CD14-positive monocyte (primary cell): ENCODE results near the gene ITSN1. TPM values are rescaled to one million over a fixed set of nuclear protein-coding genes. Genes with fewer than 3 reads are reported as not detected.

Source experiments
- DNase-seq, 3 donors: peaks; one replicate each; pipeline ENCODE4 v3.0.0-alpha.2; 2011 to 2022
- H2AFZ ChIP-seq: 2 replicates; pipeline ENCODE4 v1.6.0; 2012; ENCODE audit warnings: mild to moderate bottlenecking, low read depth, low read length, inconsistent platforms; ENCODE audit not compliant: insufficient read depth, poor library complexity, severe bottlenecking
- H3K27ac ChIP-seq, 2 donors: 1 replicate in 1 of 2; 2 replicates in 1 of 2; pipeline ENCODE4 v1.5.1; 2012 to 2013; ENCODE audit warnings: low read length in 2 of 2, control low read depth in 1 of 2, inconsistent platforms in 1 of 2, low read depth in 1 of 2, mild to moderate bottlenecking in 1 of 2
- H3K27me3 ChIP-seq, 2 donors: one replicate each; pipeline versions ENCODE4 v1.6.0 to v1.6.1; 2011 to 2013; ENCODE audit warnings: low read length in 2 of 2; ENCODE audit not compliant: control insufficient read depth in 2 of 2, insufficient read depth in 2 of 2
- H3K36me3 ChIP-seq, 2 donors: replicated peaks in 1 of 2; 1 replicate in 1 of 2; 2 replicates in 1 of 2; pipeline versions ENCODE4 v1.5.1 to v1.6.1; 2012 to 2013; ENCODE audit warnings: low read length in 2 of 2, control low read depth in 1 of 2, inconsistent platforms in 1 of 2, mild to moderate bottlenecking in 1 of 2; ENCODE audit not compliant: insufficient read depth in 2 of 2, control insufficient read depth in 1 of 2
- H3K4me1 ChIP-seq, 2 donors: 1 replicate in 1 of 2; 2 replicates in 1 of 2; pipeline versions ENCODE4 v1.5.1 to v1.6.1; 2012 to 2013; ENCODE audit warnings: low read length in 2 of 2, control low read depth in 1 of 2, inconsistent platforms in 1 of 2, mild to moderate bottlenecking in 1 of 2, moderate library complexity in 1 of 2; ENCODE audit not compliant: insufficient read depth in 2 of 2, control insufficient read depth in 1 of 2
- H3K4me2 ChIP-seq: replicated peaks from 2 replicates; pipeline ENCODE3; 2012; ENCODE audit warnings: low read length, moderate library complexity, mild to moderate bottlenecking; ENCODE audit not compliant: poor library complexity, severe bottlenecking; ENCODE audit errors: extremely low read depth
- H3K4me3 ChIP-seq, 3 experiments: fragments of 200-600 bp in 1 of 3; sonication (generic) in 1 of 3; replicated peaks in 1 of 3; 1 replicate in 2 of 3; 2 replicates in 1 of 3; pipeline ENCODE4 v1.5.1; 2011 to 2013; ENCODE audit warnings: low read length in 3 of 3, mild to moderate bottlenecking in 3 of 3, control low read depth in 2 of 3, low read depth in 2 of 3, inconsistent platforms in 1 of 3, moderate library complexity in 1 of 3
- H3K79me2 ChIP-seq: 2 replicates; pipeline ENCODE4 v1.6.0; 2012; ENCODE audit warnings: mild to moderate bottlenecking, control low read depth, inconsistent platforms, low read length, moderate library complexity; ENCODE audit not compliant: insufficient read depth
- H3K9ac ChIP-seq: 2 replicates; pipeline ENCODE4 v1.6.0; 2017; ENCODE audit warnings: low read length, mild to moderate bottlenecking; ENCODE audit not compliant: insufficient read depth, poor library complexity, severe bottlenecking
- H3K9me3 ChIP-seq, 2 donors: replicated peaks in 1 of 2; 1 replicate in 1 of 2; 2 replicates in 1 of 2; pipeline versions ENCODE4 v1.5.1 to v1.6.1; 2012 to 2013; ENCODE audit warnings: low read length in 2 of 2, control low read depth in 1 of 2; ENCODE audit not compliant: control insufficient read depth in 1 of 2, insufficient read depth in 1 of 2
- H4K20me1 ChIP-seq: 2 replicates; pipeline ENCODE4 v1.6.0; 2012; ENCODE audit warnings: mild to moderate bottlenecking, low read length, control low read depth, moderate library complexity; ENCODE audit not compliant: insufficient read depth
- H3K27ac Mint-ChIP-seq, 7 donors: one replicate each; pipeline ENCODE4 v1.8.0; 2020; ENCODE audit warnings: mild to moderate bottlenecking in 7 of 7, mixed read lengths in 7 of 7, moderate library complexity in 6 of 7, inconsistent platforms in 2 of 7
- H3K27me3 Mint-ChIP-seq, 3 donors: one replicate each; pipeline ENCODE4 v1.8.0; 2021 to 2022; ENCODE audit warnings: low read depth in 3 of 3, mild to moderate bottlenecking in 3 of 3, mixed read lengths in 3 of 3, moderate library complexity in 3 of 3, inconsistent platforms in 1 of 3
- H3K36me3 Mint-ChIP-seq, 2 donors: one replicate each; pipeline ENCODE4 v1.8.0; 2020; ENCODE audit warnings: mixed read lengths in 2 of 2, inconsistent platforms in 1 of 2, mild to moderate bottlenecking in 1 of 2
- H3K4me1 Mint-ChIP-seq: one replicate; pipeline ENCODE4 v1.8.0; 2020; ENCODE audit warnings: mild to moderate bottlenecking, mixed read lengths
- H3K4me3 Mint-ChIP-seq, 2 donors: one replicate each; pipeline ENCODE4 v1.8.0; 2020; ENCODE audit warnings: mild to moderate bottlenecking in 2 of 2, mixed read lengths in 2 of 2, moderate library complexity in 1 of 2
- H3K9me3 Mint-ChIP-seq, 7 donors: one replicate each; pipeline ENCODE4 v1.8.0; 2020 to 2022; ENCODE audit warnings: mixed read lengths in 7 of 7, mild to moderate bottlenecking in 6 of 7, moderate library complexity in 6 of 7, inconsistent platforms in 2 of 7
- WGBS: methylation state at CpG from one replicate; pipeline ENCODE4 v1.1.5; 2013; ENCODE audit warnings: missing lambda C conversion rate; ENCODE audit not compliant: insufficient coverage; 5-methylcytosine and 5-hydroxymethylcytosine counted together
- intact Hi-C, 2 donors: fragments of 100-400 bp; cut with micrococcal nuclease; formaldehyde crosslinking; loops; one replicate each; pipeline versions ENCODE4 v1.15.0 to v1.15.1; 2023
- polyA plus RNA-seq, 3 donors: library from polyadenylated mRNA; depleted of rRNA in 1 of 3; unstranded in 2 of 3; stranded (reverse) in 1 of 3; fragments of 300-500 nt in 2 of 3; fragments of >200 nt in 1 of 3; fragmentation: Illumina TruSeq in 2 of 3; gene quantifications; 1 replicate in 2 of 3; 2 replicates in 1 of 3; pipeline ENCODE4 v1.2.3, GENCODE V29; 2012 to 2021
- TF ChIP-seq, protein P1 (sequence below): fragments of 200-600 bp; IDR thresholded peaks from one replicate; pipeline ENCODE4 v1.8.0; 2022; ENCODE audit warnings: antibody characterized with exemption, mild to moderate bottlenecking

The ITSN1 gene
- polyA plus RNA-seq, 3 donors, result 4.7 to 10.3 (median 5.1) TPM

DNA sequence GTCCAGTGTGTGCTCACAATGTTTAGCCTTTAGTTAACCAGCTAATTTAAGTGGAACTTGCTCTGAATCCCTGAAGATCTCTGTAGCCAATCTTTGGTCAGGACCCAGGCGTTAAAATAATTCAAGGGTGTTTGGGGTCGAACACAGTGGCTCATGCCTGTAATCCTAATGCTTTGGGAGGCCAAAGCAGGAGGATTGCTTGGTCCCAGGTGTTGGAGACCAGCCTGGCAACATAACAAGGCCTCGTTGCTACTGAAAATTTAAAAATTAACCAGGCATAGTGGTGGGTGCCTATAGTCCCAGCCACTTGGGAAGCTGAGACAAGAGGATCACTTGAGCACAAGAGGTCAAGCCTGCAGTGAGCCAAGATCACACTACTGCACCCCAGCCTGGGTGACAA lies 94.3 kb downstream of the ITSN1 start:
- Mint-ChIP-seq H3K4me1 (no peaks in the 10 kb centered on the region), H3K9me3 (no peaks in the 10 kb centered on the region), H3K4me3 (no peak overlapping the region), H3K36me3 (peaks cover 17 to 18% of the 10 kb centered on the region in 2 donors), H3K27me3 (peaks cover 0 to 3% (median 0%) of the 10 kb centered on the region in 3 donors), H3K27ac (no peak overlapping the region)
- H3K36me3 ChIP-seq, result peaks cover 0 to 7% of the 10 kb centered on the region in 2 donors
- H3K27me3 ChIP-seq, result no peaks in the 10 kb centered on the region
- DNase-seq, result no peak
- no peaks in the 10 kb centered on the region for H3K9me3 ChIP-seq
- H4K20me1 ChIP-seq, result no peaks in the 10 kb centered on the region
- no peaks in the 10 kb centered on the region for H3K4me1 ChIP-seq
- intact Hi-C loops, result no loop called here
- TF ChIP-seq, protein P1, sequence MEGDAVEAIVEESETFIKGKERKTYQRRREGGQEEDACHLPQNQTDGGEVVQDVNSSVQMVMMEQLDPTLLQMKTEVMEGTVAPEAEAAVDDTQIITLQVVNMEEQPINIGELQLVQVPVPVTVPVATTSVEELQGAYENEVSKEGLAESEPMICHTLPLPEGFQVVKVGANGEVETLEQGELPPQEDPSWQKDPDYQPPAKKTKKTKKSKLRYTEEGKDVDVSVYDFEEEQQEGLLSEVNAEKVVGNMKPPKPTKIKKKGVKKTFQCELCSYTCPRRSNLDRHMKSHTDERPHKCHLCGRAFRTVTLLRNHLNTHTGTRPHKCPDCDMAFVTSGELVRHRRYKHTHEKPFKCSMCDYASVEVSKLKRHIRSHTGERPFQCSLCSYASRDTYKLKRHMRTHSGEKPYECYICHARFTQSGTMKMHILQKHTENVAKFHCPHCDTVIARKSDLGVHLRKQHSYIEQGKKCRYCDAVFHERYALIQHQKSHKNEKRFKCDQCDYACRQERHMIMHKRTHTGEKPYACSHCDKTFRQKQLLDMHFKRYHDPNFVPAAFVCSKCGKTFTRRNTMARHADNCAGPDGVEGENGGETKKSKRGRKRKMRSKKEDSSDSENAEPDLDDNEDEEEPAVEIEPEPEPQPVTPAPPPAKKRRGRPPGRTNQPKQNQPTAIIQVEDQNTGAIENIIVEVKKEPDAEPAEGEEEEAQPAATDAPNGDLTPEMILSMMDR, result no peak
- H2AFZ ChIP-seq, result no peak overlapping the region
- H3K27ac ChIP-seq, result no peak overlapping the region
- WGBS, result 100% methylated on average over 2 of the region's 3 CpGs
- H3K79me2 ChIP-seq, result no peaks in the 10 kb centered on the region
- H3K9ac ChIP-seq, result no peak overlapping the region
- no peak overlapping the region for H3K4me2 ChIP-seq
- H3K4me3 ChIP-seq, result no peak overlapping the region

GRCh38 chr21:33739701-33740100 lies 97.4 kb downstream of the ITSN1 start:
- no peak overlapping the region for H3K9ac ChIP-seq
- no peak overlapping the region for H2AFZ ChIP-seq
- H3K27me3 Mint-ChIP-seq, result peaks cover 0 to 5% (median 0%) of the 10 kb centered on the region in 3 donors
- H3K27me3 ChIP-seq, result no peaks in the 10 kb centered on the region
- intact Hi-C loops, result no loop called here
- peaks cover 0 to 7% of the 10 kb centered on the region in 2 donors for H3K36me3 ChIP-seq
- no peaks in the 10 kb centered on the region for H3K79me2 ChIP-seq
- peaks cover 17 to 22% of the 10 kb centered on the region in 2 donors for H3K36me3 Mint-ChIP-seq
- H3K4me1 Mint-ChIP-seq, result no peaks in the 10 kb centered on the region
- TF ChIP-seq, protein P1, result no peak
- no peak overlapping the region for H3K27ac ChIP-seq
- 92% methylated on average over 5 of the region's 5 CpGs for WGBS
- H3K9me3 Mint-ChIP-seq, result peaks cover 0 to 5% (median 2%) of the 10 kb centered on the region in 7 donors
- H3K4me3 ChIP-seq, result no peak overlapping the region
- H3K4me3 Mint-ChIP-seq, result no peak overlapping the region
- no peak overlapping the region for H3K4me2 ChIP-seq
- no peaks in the 10 kb centered on the region for H3K9me3 ChIP-seq
- no peak for DNase-seq
- no peaks in the 10 kb centered on the region for H3K4me1 ChIP-seq
- H3K27ac Mint-ChIP-seq, result no peak overlapping the region
- no peaks in the 10 kb centered on the region for H4K20me1 ChIP-seq
